HCT116 (cell line): ENCODE measurements around the gene KCTD1. TPM values are rescaled to one million over a fixed set of nuclear protein-coding genes. Genes with fewer than 3 reads are reported as not detected.

Experiments used
- ATAC-seq: fragments of 200-7000 bp; cut with Tn5 transposase; 2 replicates; pipeline ENCODE4 v1.9.1; 2020; ENCODE audit warnings: mild to moderate bottlenecking, moderate library complexity
- BruUV-seq: library from RNA; stranded (reverse); fragments of 400-500 nt; replicated peaks from 2 replicates; lab custom pipeline; 2021; lab: Mats Ljungman, UMichigan
- CTCF ChIA-PET: fragments of 300-600 bp; sonication (Branson Sonifier 250); formaldehyde crosslinking; loops from one replicate; lab custom pipeline; 2021; ENCODE audit warnings: antibody characterized with exemption; lab: Charles Lee
- POLR2A ChIA-PET: fragments of 300-600, 350-600 bp; sonication (Branson Sonifier 250); formaldehyde crosslinking; loops from one replicate; lab custom pipeline; 2021; ENCODE audit warnings: antibody characterized with exemption; lab: Charles Lee
- RAD21 ChIA-PET, 2 experiments: fragments of 300-600 bp; sonication (Branson Sonifier 250); formaldehyde crosslinking; loops; one replicate each; lab custom pipeline; 2023; ENCODE audit warnings: low total read pairs in 2 of 2; ENCODE audit not compliant: uncharacterized antibody in 2 of 2, unreplicated experiment in 2 of 2, low non-redundant PET in 1 of 2; lab: Charles Lee
- DNase-seq: peaks from one replicate; pipeline ENCODE4 v3.0.0-alpha.2; 2010; ENCODE audit warnings: low read depth, low spot score
- H2AFZ ChIP-seq: fragments of 200-600 bp; shearing (Covaris generic), sonication (generic); 2 replicates; pipeline ENCODE4 v1.6.1; 2017; ENCODE audit warnings: low read depth, mixed run types, mixed read lengths, antibody characterized with exemption, low read length; ENCODE audit not compliant: poor library complexity, severe bottlenecking
- H3K27ac ChIP-seq: 2 replicates; pipeline ENCODE4 v1.5.1; 2012; ENCODE audit warnings: low read depth, low read length
- H3K27me3 ChIP-seq: fragments of 200-600 bp; sonication (generic); 2 replicates; pipeline ENCODE4 v1.6.1; 2016; ENCODE audit warnings: mixed run types, low read length, mixed read lengths; ENCODE audit not compliant: insufficient read depth
- H3K36me3 ChIP-seq, 2 experiments: fragments of 200-500 bp in 1 of 2; fragments of 200-600 bp in 1 of 2; sonication (Bioruptor generic) in 1 of 2; sonication (generic) in 1 of 2; 2 replicates each; pipeline versions ENCODE4 v1.5.1 to v1.6.1; 2014 to 2016; ENCODE audit warnings: low read length in 2 of 2, inconsistent platforms in 1 of 2, mixed read lengths in 1 of 2, mixed run types in 1 of 2; ENCODE audit not compliant: insufficient read depth in 2 of 2, control insufficient read depth in 1 of 2
- H3K4me1 ChIP-seq, 2 experiments: fragments of 200-600 bp in 1 of 2; sonication (generic) in 1 of 2; 2 replicates each; pipeline versions ENCODE4 v1.5.1 to v1.6.1; 2012 to 2017; ENCODE audit warnings: low read length in 2 of 2, inconsistent platforms in 1 of 2, mild to moderate bottlenecking in 1 of 2, mixed read lengths in 1 of 2, mixed run types in 1 of 2, moderate library complexity in 1 of 2; ENCODE audit not compliant: insufficient read depth in 2 of 2, control insufficient read depth in 1 of 2
- H3K4me2 ChIP-seq: fragments of 200-600 bp; sonication (generic); 2 replicates; pipeline ENCODE4 v1.6.1; 2017; ENCODE audit warnings: mixed run types, low read length, mixed read lengths
- H3K4me3 ChIP-seq, 2 experiments: fragments of 200-600 bp in 1 of 2; sonication (generic) in 1 of 2; replicated peaks in 1 of 2; 2 replicates each; pipeline ENCODE4 v1.5.1; 2011 to 2016; ENCODE audit warnings: low read length in 2 of 2, control low read depth in 1 of 2, low read depth in 1 of 2, mild to moderate bottlenecking in 1 of 2, mixed read lengths in 1 of 2, mixed run types in 1 of 2
- H3K79me2 ChIP-seq: fragments of 200-600 bp; sonication (generic); 2 replicates; pipeline ENCODE4 v1.6.1; 2017; ENCODE audit warnings: mild to moderate bottlenecking, mixed run types, low read length, moderate library complexity, mixed read lengths; ENCODE audit not compliant: insufficient read depth
- H3K9ac ChIP-seq: fragments of 200-600 bp; sonication (generic); 2 replicates; pipeline ENCODE4 v1.6.1; 2016; ENCODE audit warnings: low read length, mixed read lengths
- H3K9me2 ChIP-seq: fragments of 200-600 bp; sonication (generic), shearing (Covaris generic); 2 replicates; pipeline ENCODE4 v1.6.1; 2017; ENCODE audit warnings: mixed run types, mild to moderate bottlenecking, moderate library complexity; ENCODE audit not compliant: insufficient read depth
- H3K9me3 ChIP-seq, 2 experiments: fragments of 200-500 bp in 1 of 2; fragments of 200-600 bp in 1 of 2; sonication (Bioruptor generic) in 1 of 2; sonication (generic) in 1 of 2; 2 replicates each; pipeline ENCODE4 v1.6.1; 2014 to 2017; ENCODE audit warnings: low read length in 2 of 2, mixed read lengths in 2 of 2, inconsistent platforms in 1 of 2, low read depth in 1 of 2, mild to moderate bottlenecking in 1 of 2, mixed run types in 1 of 2, moderate library complexity in 1 of 2; ENCODE audit not compliant: control insufficient read depth in 1 of 2, insufficient read depth in 1 of 2
- H4K20me1 ChIP-seq: fragments of 200-600 bp; sonication (generic), shearing (Covaris generic); 2 replicates; pipeline ENCODE4 v1.6.1; 2017; ENCODE audit warnings: mixed run types, mild to moderate bottlenecking, moderate library complexity; ENCODE audit not compliant: insufficient read depth
- EGR1 ChIP-seq: IDR thresholded peaks from 2 replicates; pipeline ENCODE4 v1.6.1; 2012; ENCODE audit warnings: low read depth
- JUND ChIP-seq: IDR thresholded peaks from 2 replicates; pipeline ENCODE4 v1.6.1; 2012
- POLR2A ChIP-seq: IDR thresholded peaks from 2 replicates; pipeline ENCODE4 v1.7.0; 2011; ENCODE audit warnings: borderline replicate concordance; ENCODE audit not compliant: insufficient read depth, insufficient read length; ENCODE audit errors: extremely low read depth
- POLR2AphosphoS5 ChIP-seq: IDR thresholded peaks from 2 replicates; pipeline ENCODE4 v1.6.1; 2011; ENCODE audit warnings: mild to moderate bottlenecking, low read depth, low read length, moderate library complexity
- SP1 ChIP-seq: IDR thresholded peaks from 2 replicates; pipeline ENCODE4 v1.6.1; 2012; ENCODE audit warnings: low read depth
- SRF ChIP-seq: IDR thresholded peaks from 2 replicates; pipeline ENCODE4 v1.6.1; 2012; ENCODE audit warnings: low read depth
- intact Hi-C: fragments of 100-400 bp; cut with micrococcal nuclease; formaldehyde crosslinking; loops from 2 replicates; pipeline ENCODE4 v1.10.0; 2022
- total RNA-seq: library from RNA; stranded (reverse); gene quantifications from one replicate; pipeline ENCODE4 v1.2.1, GENCODE V29; 2021; ENCODE audit not compliant: unreplicated experiment
- TF ChIP-seq, protein P1 (sequence below): IDR thresholded peaks from 2 replicates; pipeline ENCODE4 v1.6.1; 2011; ENCODE audit warnings: mild to moderate bottlenecking, low read length, moderate library complexity; ENCODE audit not compliant: insufficient replicate concordance; ENCODE audit errors: extremely low read depth

Gene KCTD1
- total RNA-seq, 1 experiment from 2014 or later = 16.8 TPM

DNA sequence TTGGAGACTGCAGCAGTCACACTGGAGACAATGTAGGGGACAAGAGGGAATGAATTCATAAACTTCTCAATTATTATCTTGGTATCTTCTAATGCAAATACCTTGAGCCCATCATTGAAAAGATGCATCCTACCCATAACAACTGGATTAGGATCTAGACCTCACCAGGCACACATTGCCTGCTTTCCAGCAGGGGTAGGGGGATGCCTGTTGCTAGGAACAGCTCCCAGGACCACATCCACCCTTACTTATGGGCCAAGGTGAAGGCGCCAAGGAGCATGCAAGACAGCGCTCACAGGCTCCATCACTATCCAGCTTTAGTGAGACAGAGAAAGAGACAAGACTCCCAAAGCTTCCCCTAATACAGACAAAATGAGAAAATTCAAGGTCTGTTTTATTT lies 24.4 kb downstream of the KCTD1 start (continued):
- TF ChIP-seq, protein P1, sequence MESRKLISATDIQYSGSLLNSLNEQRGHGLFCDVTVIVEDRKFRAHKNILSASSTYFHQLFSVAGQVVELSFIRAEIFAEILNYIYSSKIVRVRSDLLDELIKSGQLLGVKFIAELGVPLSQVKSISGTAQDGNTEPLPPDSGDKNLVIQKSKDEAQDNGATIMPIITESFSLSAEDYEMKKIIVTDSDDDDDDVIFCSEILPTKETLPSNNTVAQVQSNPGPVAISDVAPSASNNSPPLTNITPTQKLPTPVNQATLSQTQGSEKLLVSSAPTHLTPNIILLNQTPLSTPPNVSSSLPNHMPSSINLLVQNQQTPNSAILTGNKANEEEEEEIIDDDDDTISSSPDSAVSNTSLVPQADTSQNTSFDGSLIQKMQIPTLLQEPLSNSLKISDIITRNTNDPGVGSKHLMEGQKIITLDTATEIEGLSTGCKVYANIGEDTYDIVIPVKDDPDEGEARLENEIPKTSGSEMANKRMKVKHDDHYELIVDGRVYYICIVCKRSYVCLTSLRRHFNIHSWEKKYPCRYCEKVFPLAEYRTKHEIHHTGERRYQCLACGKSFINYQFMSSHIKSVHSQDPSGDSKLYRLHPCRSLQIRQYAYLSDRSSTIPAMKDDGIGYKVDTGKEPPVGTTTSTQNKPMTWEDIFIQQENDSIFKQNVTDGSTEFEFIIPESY = no peak
- no peak for TF ChIP-seq POLR2AphosphoS5
- no peak for TF ChIP-seq SP1
- TF ChIP-seq, all 23 proteins: peak for 0

DNA sequence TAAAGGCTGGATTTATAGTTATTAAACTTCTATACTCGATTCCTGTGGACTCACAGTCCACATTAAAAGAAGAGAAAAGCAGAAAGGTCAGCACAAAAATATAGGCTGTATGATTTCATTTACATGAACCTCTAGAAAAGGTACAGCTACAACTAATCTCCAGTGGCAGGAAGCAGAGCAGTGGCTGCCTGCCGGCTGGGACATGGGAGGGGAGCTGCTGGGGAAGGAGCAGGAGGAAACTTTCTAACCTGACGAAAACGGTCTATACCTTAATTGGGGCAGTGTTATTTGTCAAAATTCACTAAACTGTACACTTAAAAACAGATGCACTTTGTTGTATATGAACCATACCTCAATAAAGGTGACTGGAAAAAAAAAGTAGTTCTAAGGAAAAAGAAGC lies 26.7 kb downstream of the KCTD1 start:
- Histone ChIP-seq H3K27me3 (no peaks in the 10 kb centered on the region), H3K79me2 (no peaks in the 10 kb centered on the region), H3K9me3 (no peaks in the 10 kb centered on the region), H4K20me1 (no peaks in the 10 kb centered on the region), H3K36me3 (no peaks in the 10 kb centered on the region), H3K4me1 (no peaks in the 10 kb centered on the region), H2AFZ (no peak overlapping the region)
- no TSS peak for BruUV-seq
- DNase-seq = no peak
- ChIA-PET RAD21 (no interaction called here), POLR2A (no interaction called here)
- no peak for ATAC-seq
- TF ChIP-seq POLR2A (no peak), JUND (no peak), EGR1 (no peak), SRF (no peak)
- TF ChIP-seq, protein P1 = no peak
- TF ChIP-seq, all 23 proteins: peak for 0
- H3K9ac ChIP-seq = no peak overlapping the region
- H3K4me2 ChIP-seq = no peak overlapping the region
- no peak overlapping the region for H3K4me3 ChIP-seq
- CTCF ChIA-PET = no interaction called here
- no peak overlapping the region for H3K27ac ChIP-seq
- intact Hi-C loops = no loop called here
- H3K9me2 ChIP-seq = no peaks in the 10 kb centered on the region
